ENCODE data around the gene CADPS.

Gene CADPS

GRCh38 chr3:62621925-62622324 is 253.3 kb downstream of the CADPS start:
- Histone ChIP-seq H3K27me3 (ENCODE audit: insufficient read depth, low read length) (no peaks in the 10 kb centered on the region), H3K9me3 (ENCODE audit: low read length) (no peaks in the 10 kb centered on the region), H3K4me1 (ENCODE audit: insufficient read depth, low read length, severe bottlenecking) (no peaks in the 10 kb centered on the region), H3K9ac (ENCODE audit: low read length) (no peak overlapping the region), H3K27ac (ENCODE audit: low read depth, low read length, poor library complexity, severe bottlenecking) (no peak overlapping the region), H4K20me1 (ENCODE audit: insufficient read depth, low read length) (no peaks in the 10 kb centered on the region), H3K4me3 (ENCODE audit: low read depth, low read length, poor library complexity, severe bottlenecking) (no peak overlapping the region), H2AFZ (ENCODE audit: low read length) (no peak overlapping the region), H3K36me3 (ENCODE audit: insufficient read depth, low read length) (no peaks in the 10 kb centered on the region), H3K9me2 (ENCODE audit: low read depth, low read length) (no peaks in the 10 kb centered on the region), H3K4me2 (ENCODE audit: low read length) (no peak overlapping the region), H3K79me2 (ENCODE audit: insufficient read depth, low read length) (no peaks in the 10 kb centered on the region), H3F3A (ENCODE audit: insufficient read depth, low read length) (no peaks in the 10 kb centered on the region)
- TF ChIP-seq, protein P1, sequence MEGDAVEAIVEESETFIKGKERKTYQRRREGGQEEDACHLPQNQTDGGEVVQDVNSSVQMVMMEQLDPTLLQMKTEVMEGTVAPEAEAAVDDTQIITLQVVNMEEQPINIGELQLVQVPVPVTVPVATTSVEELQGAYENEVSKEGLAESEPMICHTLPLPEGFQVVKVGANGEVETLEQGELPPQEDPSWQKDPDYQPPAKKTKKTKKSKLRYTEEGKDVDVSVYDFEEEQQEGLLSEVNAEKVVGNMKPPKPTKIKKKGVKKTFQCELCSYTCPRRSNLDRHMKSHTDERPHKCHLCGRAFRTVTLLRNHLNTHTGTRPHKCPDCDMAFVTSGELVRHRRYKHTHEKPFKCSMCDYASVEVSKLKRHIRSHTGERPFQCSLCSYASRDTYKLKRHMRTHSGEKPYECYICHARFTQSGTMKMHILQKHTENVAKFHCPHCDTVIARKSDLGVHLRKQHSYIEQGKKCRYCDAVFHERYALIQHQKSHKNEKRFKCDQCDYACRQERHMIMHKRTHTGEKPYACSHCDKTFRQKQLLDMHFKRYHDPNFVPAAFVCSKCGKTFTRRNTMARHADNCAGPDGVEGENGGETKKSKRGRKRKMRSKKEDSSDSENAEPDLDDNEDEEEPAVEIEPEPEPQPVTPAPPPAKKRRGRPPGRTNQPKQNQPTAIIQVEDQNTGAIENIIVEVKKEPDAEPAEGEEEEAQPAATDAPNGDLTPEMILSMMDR (IDR thresholded peaks at IDR 0.05; ENCODE audit: low read length): no peak
- no peak for TF ChIP-seq EZH2 (IDR thresholded peaks at IDR 0.05; ENCODE audit: borderline replicate concordance, low read length)

DNA sequence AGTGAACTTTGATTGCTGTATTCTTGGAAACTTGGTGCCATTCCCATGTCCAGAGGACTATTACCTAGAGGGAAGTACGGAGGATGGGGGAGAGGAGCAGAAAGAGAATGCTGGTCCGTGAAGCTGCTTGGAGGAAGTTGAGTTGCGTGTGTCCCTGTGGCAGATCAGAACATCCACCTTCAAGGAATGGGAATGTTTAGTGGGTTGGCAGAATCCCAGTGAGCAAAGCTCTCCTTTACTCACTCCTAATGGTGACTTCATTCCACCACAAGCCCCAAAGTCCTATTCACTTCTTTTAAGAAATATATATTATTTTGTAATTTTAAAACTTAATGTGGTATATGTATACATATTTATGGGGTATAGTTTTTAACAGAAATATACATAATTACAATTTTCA is 254.0 kb downstream of the CADPS start:
- Histone ChIP-seq H3K36me3 (ENCODE audit: insufficient read depth, low read length) (no peaks in the 10 kb centered on the region), H3K4me3 (ENCODE audit: low read depth, low read length, poor library complexity, severe bottlenecking) (no peak overlapping the region), H3K9me3 (ENCODE audit: low read length) (no peaks in the 10 kb centered on the region), H3K4me1 (ENCODE audit: insufficient read depth, low read length, severe bottlenecking) (no peaks in the 10 kb centered on the region), H2AFZ (ENCODE audit: low read length) (no peak overlapping the region), H4K20me1 (ENCODE audit: insufficient read depth, low read length) (no peaks in the 10 kb centered on the region), H3F3A (ENCODE audit: insufficient read depth, low read length) (no peaks in the 10 kb centered on the region), H3K27me3 (ENCODE audit: insufficient read depth, low read length) (no peaks in the 10 kb centered on the region), H3K4me2 (ENCODE audit: low read length) (no peak overlapping the region), H3K27ac (ENCODE audit: low read depth, low read length, poor library complexity, severe bottlenecking) (no peak overlapping the region), H3K9me2 (ENCODE audit: low read depth, low read length) (no peaks in the 10 kb centered on the region), H3K79me2 (ENCODE audit: insufficient read depth, low read length) (no peaks in the 10 kb centered on the region), H3K9ac (ENCODE audit: low read length) (no peak overlapping the region)
- TF ChIP-seq, protein P1 (IDR thresholded peaks at IDR 0.05; ENCODE audit: low read length): no peak
- TF ChIP-seq EZH2 (IDR thresholded peaks at IDR 0.05; ENCODE audit: borderline replicate concordance, low read length): no peak

- no peak overlapping the region for H2AFZ ChIP-seq (ENCODE audit: low read length)
- no peaks in the 10 kb centered on the region for H3K27me3 ChIP-seq (ENCODE audit: insufficient read depth, low read length)
- TF ChIP-seq, protein P1 (IDR thresholded peaks at IDR 0.05; ENCODE audit: low read length): no peak
- no peak for TF ChIP-seq EZH2 (IDR thresholded peaks at IDR 0.05; ENCODE audit: borderline replicate concordance, low read length)
- no peaks in the 10 kb centered on the region for H3K9me2 ChIP-seq (ENCODE audit: low read depth, low read length)
- no peak overlapping the region for H3K27ac ChIP-seq (ENCODE audit: low read depth, low read length, poor library complexity, severe bottlenecking)
- H3K4me2 ChIP-seq (ENCODE audit: low read length): no peak overlapping the region
- no peaks in the 10 kb centered on the region for H3K79me2 ChIP-seq (ENCODE audit: insufficient read depth, low read length)
- H4K20me1 ChIP-seq (ENCODE audit: insufficient read depth, low read length): no peaks in the 10 kb centered on the region
- H3K9me3 ChIP-seq (ENCODE audit: low read length): no peaks in the 10 kb centered on the region
- H3K9ac ChIP-seq (ENCODE audit: low read length): no peak overlapping the region
- H3F3A ChIP-seq (ENCODE audit: insufficient read depth, low read length): no peaks in the 10 kb centered on the region
- no peaks in the 10 kb centered on the region for H3K36me3 ChIP-seq (ENCODE audit: insufficient read depth, low read length)
- H3K4me3 ChIP-seq (ENCODE audit: low read depth, low read length, poor library complexity, severe bottlenecking): no peak overlapping the region
- no peaks in the 10 kb centered on the region for H3K4me1 ChIP-seq (ENCODE audit: insufficient read depth, low read length, severe bottlenecking)
These were observed 259.9 kb downstream of the CADPS start for GRCh38 chr3:62615258-62615849.

All from OCI-LY1 (cell line).